GM12878 (cell line): ENCODE results near the gene GALNT15.

Source experiments
- BRCA1 ChIP-seq: IDR thresholded peaks from 2 replicates; pipeline ENCODE4 v1.6.1; 2011; ENCODE audit warnings: low read depth, low read length, improper control_type of control experiment
- JUNB ChIP-seq: IDR thresholded peaks from 2 replicates; pipeline ENCODE4 v1.6.1; 2016; ENCODE audit warnings: antibody characterized with exemption, mild to moderate bottlenecking
- MEF2A ChIP-seq: IDR thresholded peaks from 2 replicates; pipeline ENCODE4 v1.6.1; 2011; ENCODE audit warnings: low read depth, mild to moderate bottlenecking, low read length, moderate library complexity; ENCODE audit not compliant: insufficient read depth
- RCOR1 ChIP-seq: conservative IDR thresholded peaks from 2 replicates; pipeline ENCODE4 v1.6.1; 2012; ENCODE audit warnings: low read depth, low read length, improper control_type of control experiment
- SIX5 ChIP-seq: IDR thresholded peaks from 2 replicates; pipeline ENCODE4 v1.6.1; 2011; ENCODE audit warnings: mild to moderate bottlenecking, low read depth, low read length, moderate library complexity; ENCODE audit not compliant: severe bottlenecking
- TF ChIP-seq, protein P1 (sequence below), 3 experiments: IDR thresholded peaks in 2 of 3; conservative IDR thresholded peaks in 1 of 3; 2 replicates each; pipeline ENCODE4 v1.5.1; 2011; ENCODE audit warnings: low read depth in 3 of 3, low read length in 3 of 3, mild to moderate bottlenecking in 3 of 3, control low read depth in 2 of 3, moderate library complexity in 2 of 3, inconsistent platforms in 1 of 3, mixed read lengths in 1 of 3; ENCODE audit not compliant: control insufficient read depth in 2 of 3, insufficient read depth in 1 of 3; ENCODE audit errors: extremely low read depth in 1 of 3
- TF ChIP-seq, protein P2 (sequence below): IDR thresholded peaks from 2 replicates; pipeline ENCODE4 v1.6.1; 2012; ENCODE audit warnings: low read length, inconsistent platforms
- TF ChIP-seq, protein P3 (sequence below): IDR thresholded peaks from 2 replicates; pipeline ENCODE4 v1.6.1; 2011; ENCODE audit warnings: low read depth, low read length, improper control_type of control experiment, borderline replicate concordance
- TF ChIP-seq, protein P4 (sequence below): fragments of 450-650 bp; IDR thresholded peaks from 2 replicates; pipeline ENCODE4 v1.6.1; 2016; ENCODE audit warnings: mild to moderate bottlenecking
- TF ChIP-seq, protein P5 (sequence below): fragments of 450-650 bp; conservative IDR thresholded peaks from 2 replicates; pipeline ENCODE4 v1.6.1; 2017; ENCODE audit warnings: mild to moderate bottlenecking, moderate library complexity

DNA sequence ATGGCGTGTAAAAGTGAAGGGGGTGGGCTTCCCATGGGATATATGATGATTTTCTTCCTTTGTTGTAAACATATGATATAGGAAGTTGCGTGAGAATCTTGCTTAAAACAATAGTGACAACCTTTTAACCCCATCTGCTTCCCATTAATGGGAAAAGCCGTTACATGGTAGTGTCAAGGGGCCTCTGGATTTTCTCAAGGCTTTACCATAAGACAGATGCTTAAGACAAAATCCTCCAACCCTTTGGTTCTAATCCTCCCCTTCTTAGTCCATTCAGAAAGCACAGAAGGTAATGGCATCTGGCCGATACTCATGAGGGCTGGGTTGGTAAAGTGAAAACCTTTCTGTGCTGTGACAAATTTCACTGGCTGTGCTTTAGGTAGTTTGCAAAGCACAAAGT is 65.3 kb downstream of the GALNT15 start:
- no peak for TF ChIP-seq SIX5
- TF ChIP-seq RCOR1 = no peak
- TF ChIP-seq, protein P1, sequence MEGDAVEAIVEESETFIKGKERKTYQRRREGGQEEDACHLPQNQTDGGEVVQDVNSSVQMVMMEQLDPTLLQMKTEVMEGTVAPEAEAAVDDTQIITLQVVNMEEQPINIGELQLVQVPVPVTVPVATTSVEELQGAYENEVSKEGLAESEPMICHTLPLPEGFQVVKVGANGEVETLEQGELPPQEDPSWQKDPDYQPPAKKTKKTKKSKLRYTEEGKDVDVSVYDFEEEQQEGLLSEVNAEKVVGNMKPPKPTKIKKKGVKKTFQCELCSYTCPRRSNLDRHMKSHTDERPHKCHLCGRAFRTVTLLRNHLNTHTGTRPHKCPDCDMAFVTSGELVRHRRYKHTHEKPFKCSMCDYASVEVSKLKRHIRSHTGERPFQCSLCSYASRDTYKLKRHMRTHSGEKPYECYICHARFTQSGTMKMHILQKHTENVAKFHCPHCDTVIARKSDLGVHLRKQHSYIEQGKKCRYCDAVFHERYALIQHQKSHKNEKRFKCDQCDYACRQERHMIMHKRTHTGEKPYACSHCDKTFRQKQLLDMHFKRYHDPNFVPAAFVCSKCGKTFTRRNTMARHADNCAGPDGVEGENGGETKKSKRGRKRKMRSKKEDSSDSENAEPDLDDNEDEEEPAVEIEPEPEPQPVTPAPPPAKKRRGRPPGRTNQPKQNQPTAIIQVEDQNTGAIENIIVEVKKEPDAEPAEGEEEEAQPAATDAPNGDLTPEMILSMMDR (IDR thresholded peaks at IDR 0.05 in 2 of 3, conservative IDR thresholded peaks at IDR 0.05 in 1 of 3; ENCODE audit: control insufficient read depth in 2 of 3, extremely low read depth in 1 of 3, insufficient read depth in 1 of 3, low read depth in 3 of 3, low read length in 3 of 3) = no peak
- TF ChIP-seq JUNB = no peak
- TF ChIP-seq, protein P2, sequence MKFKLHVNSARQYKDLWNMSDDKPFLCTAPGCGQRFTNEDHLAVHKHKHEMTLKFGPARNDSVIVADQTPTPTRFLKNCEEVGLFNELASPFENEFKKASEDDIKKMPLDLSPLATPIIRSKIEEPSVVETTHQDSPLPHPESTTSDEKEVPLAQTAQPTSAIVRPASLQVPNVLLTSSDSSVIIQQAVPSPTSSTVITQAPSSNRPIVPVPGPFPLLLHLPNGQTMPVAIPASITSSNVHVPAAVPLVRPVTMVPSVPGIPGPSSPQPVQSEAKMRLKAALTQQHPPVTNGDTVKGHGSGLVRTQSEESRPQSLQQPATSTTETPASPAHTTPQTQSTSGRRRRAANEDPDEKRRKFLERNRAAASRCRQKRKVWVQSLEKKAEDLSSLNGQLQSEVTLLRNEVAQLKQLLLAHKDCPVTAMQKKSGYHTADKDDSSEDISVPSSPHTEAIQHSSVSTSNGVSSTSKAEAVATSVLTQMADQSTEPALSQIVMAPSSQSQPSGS = no peak
- TF ChIP-seq, protein P3, sequence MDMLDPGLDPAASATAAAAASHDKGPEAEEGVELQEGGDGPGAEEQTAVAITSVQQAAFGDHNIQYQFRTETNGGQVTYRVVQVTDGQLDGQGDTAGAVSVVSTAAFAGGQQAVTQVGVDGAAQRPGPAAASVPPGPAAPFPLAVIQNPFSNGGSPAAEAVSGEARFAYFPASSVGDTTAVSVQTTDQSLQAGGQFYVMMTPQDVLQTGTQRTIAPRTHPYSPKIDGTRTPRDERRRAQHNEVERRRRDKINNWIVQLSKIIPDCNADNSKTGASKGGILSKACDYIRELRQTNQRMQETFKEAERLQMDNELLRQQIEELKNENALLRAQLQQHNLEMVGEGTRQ = no peak
- no peak for TF ChIP-seq BRCA1
- no peak for TF ChIP-seq MEF2A
- TF ChIP-seq, protein P4, sequence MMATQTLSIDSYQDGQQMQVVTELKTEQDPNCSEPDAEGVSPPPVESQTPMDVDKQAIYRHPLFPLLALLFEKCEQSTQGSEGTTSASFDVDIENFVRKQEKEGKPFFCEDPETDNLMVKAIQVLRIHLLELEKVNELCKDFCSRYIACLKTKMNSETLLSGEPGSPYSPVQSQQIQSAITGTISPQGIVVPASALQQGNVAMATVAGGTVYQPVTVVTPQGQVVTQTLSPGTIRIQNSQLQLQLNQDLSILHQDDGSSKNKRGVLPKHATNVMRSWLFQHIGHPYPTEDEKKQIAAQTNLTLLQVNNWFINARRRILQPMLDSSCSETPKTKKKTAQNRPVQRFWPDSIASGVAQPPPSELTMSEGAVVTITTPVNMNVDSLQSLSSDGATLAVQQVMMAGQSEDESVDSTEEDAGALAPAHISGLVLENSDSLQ = no peak
- TF ChIP-seq, protein P5, sequence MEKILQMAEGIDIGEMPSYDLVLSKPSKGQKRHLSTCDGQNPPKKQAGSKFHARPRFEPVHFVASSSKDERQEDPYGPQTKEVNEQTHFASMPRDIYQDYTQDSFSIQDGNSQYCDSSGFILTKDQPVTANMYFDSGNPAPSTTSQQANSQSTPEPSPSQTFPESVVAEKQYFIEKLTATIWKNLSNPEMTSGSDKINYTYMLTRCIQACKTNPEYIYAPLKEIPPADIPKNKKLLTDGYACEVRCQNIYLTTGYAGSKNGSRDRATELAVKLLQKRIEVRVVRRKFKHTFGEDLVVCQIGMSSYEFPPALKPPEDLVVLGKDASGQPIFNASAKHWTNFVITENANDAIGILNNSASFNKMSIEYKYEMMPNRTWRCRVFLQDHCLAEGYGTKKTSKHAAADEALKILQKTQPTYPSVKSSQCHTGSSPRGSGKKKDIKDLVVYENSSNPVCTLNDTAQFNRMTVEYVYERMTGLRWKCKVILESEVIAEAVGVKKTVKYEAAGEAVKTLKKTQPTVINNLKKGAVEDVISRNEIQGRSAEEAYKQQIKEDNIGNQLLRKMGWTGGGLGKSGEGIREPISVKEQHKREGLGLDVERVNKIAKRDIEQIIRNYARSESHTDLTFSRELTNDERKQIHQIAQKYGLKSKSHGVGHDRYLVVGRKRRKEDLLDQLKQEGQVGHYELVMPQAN = no peak
